Activated CD4-positive, alpha-beta T cell treated with anti-CD3 and anti-CD28 coated beads for 36 hours (primary cell): ENCODE results near the gene CUX1. TPM values are rescaled to one million over a fixed set of nuclear protein-coding genes. Genes with fewer than 3 reads are reported as not detected.

ENCODE experiments used
- ATAC-seq: fragments of 200-7000 bp; cut with Tn5 transposase; one replicate; pipeline ENCODE4 v1.10.0; 2021; ENCODE audit warnings: mild to moderate bottlenecking, moderate library complexity
- CTCF ChIA-PET: fragments of 350-600 bp; sonication (Branson Sonifier 250); formaldehyde crosslinking; loops from one replicate; lab custom pipeline; 2021; ENCODE audit warnings: antibody characterized with exemption; lab: Charles Lee
- POLR2A ChIA-PET: fragments of 350-600 bp; sonication (Branson Sonifier 250); formaldehyde crosslinking; loops from one replicate; lab custom pipeline; 2021; ENCODE audit warnings: antibody characterized with exemption, inconsistent platforms; lab: Charles Lee
- DNase-seq: peaks from one replicate; pipeline ENCODE4 v3.0.0-alpha.2; 2020
- H3K27ac Mint-ChIP-seq: one replicate; pipeline ENCODE4 v1.8.0; 2021; ENCODE audit warnings: mixed read lengths
- H3K27me3 Mint-ChIP-seq: one replicate; pipeline ENCODE4 v1.8.0; 2021; ENCODE audit warnings: mixed read lengths
- H3K36me3 Mint-ChIP-seq: one replicate; pipeline ENCODE4 v1.8.0; 2021; ENCODE audit warnings: low read depth, mixed read lengths
- H3K4me1 Mint-ChIP-seq: one replicate; pipeline ENCODE4 v1.8.0; 2021; ENCODE audit warnings: mixed read lengths
- H3K4me3 Mint-ChIP-seq: one replicate; pipeline ENCODE4 v1.8.0; 2021; ENCODE audit warnings: mild to moderate bottlenecking, moderate library complexity, mixed read lengths
- H3K9me3 Mint-ChIP-seq: one replicate; pipeline ENCODE4 v1.8.0; 2021; ENCODE audit warnings: low read depth, mixed read lengths
- intact Hi-C, 2 experiments: fragments of 100-400 bp; cut with DNase I in 1 of 2; cut with micrococcal nuclease in 1 of 2; formaldehyde crosslinking; loops; one replicate each; pipeline versions ENCODE4 v1.14.2 to v1.15.1; 2022 to 2024; cut with DNase I, micrococcal nuclease
- total RNA-seq, 2 experiments: library from RNA; stranded (reverse); gene quantifications; one replicate each; pipeline ENCODE4 v1.2.3, GENCODE V29; 2021

The CUX1 gene
- total RNA-seq, 2 experiments from 2014 or later, result 21.6 to 23.5 TPM

DNA sequence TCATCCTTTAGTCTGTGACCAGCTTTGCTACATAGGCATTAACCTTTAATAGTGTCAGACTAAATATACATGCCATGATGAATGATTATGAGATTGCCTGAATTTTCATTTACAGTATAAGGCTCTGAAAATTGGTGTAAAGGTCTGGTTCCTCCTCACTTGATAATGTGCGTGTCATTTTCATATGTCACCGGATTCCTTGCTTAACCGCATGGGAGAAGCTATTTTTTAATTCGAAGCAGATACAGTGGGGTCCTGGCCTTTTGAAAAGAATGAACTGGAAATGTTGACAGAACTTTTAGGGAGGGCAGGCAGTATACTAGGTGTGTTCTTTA lies 276.9 kb downstream of the CUX1 start:
- H3K36me3 Mint-ChIP-seq, result peaks cover 8% of the 10 kb centered on the region
- CTCF ChIA-PET, result interaction anchor here (0.5 to 0.8 kb wide), 2 partner anchors 34 to 253 kb away, joined by 3 read pairs; no protein-coding TSS in a partner anchor
- DNase-seq, result no peak
- peaks cover 5% of the 10 kb centered on the region for H3K9me3 Mint-ChIP-seq
- no peak for ATAC-seq
- no peak overlapping the region for H3K27ac Mint-ChIP-seq
- intact Hi-C loops, result no loop called here
- H3K4me3 Mint-ChIP-seq, result no peak overlapping the region
- no peaks in the 10 kb centered on the region for H3K4me1 Mint-ChIP-seq
- H3K27me3 Mint-ChIP-seq, result no peaks in the 10 kb centered on the region
- POLR2A ChIA-PET, result no interaction called here

DNA sequence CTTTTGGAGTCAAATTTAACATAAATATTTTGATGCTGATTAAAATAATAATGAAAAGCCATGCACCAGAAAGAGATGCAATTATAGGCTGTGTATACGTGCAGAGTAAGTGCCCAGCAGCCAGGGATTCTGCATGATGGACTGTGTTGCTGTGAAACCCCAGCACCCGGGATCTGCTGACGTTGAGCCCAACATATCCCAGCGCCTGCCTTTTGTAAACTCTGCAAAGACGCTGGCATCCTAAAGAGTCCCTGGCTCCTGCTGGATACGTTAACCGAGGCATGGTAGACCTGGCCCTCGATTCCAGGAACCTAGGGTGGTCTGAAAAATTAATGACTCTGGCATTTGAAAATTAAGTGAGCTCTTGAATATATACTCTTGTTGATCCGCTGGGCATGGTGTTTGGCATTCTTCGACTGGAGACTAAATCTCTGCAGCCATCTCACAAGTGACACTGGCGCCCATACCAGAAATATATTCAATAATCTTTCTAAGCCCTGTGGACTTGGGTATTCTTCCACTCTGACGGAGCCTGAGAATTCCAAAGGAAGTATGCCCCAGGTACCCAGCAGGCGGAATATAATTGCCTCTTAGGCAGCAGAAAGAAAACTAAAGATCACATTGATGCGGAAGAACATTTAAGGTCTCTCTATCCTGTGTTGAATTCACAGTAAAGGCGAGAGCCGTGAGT lies 278.0 kb downstream of the CUX1 start:
- CTCF ChIA-PET, result no interaction called here
- DNase-seq, result no peak

DNA sequence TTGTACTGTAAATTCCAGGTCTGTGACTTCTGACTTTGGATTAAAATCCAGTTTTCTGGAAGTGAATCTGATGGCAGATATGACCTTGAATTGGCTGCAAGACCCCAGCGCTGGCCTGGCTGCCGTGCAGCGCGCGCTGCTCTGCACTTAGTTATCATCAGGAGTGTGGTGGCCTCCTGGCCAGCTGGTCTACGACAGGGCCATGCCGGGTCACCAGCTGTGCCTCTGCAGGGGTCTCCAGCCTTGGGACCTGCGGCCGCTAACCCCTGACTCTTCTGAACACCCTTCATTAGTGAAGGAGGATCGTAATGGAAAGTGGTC lies 278.5 kb downstream of the CUX1 start:
- no peak for ATAC-seq
- H3K4me3 Mint-ChIP-seq, result no peak overlapping the region
- DNase-seq, result no peak
- peaks cover 2% of the 10 kb centered on the region for H3K36me3 Mint-ChIP-seq
- H3K4me1 Mint-ChIP-seq, result no peaks in the 10 kb centered on the region
- H3K27me3 Mint-ChIP-seq, result no peaks in the 10 kb centered on the region
- ChIA-PET CTCF (no interaction called here), POLR2A (no interaction called here)
- H3K27ac Mint-ChIP-seq, result no peak overlapping the region
- intact Hi-C loops, result no loop called here
- H3K9me3 Mint-ChIP-seq, result no peaks in the 10 kb centered on the region

More for the DNA sequence above, 278.0 kb downstream of the CUX1 start:
- peaks cover 2% of the 10 kb centered on the region for H3K36me3 Mint-ChIP-seq
- H3K9me3 Mint-ChIP-seq, result no peaks in the 10 kb centered on the region
- H3K4me3 Mint-ChIP-seq, result no peak overlapping the region
- POLR2A ChIA-PET, result no interaction called here
- no peak for ATAC-seq
- no peak overlapping the region for H3K27ac Mint-ChIP-seq
- no peaks in the 10 kb centered on the region for H3K4me1 Mint-ChIP-seq
- H3K27me3 Mint-ChIP-seq, result no peaks in the 10 kb centered on the region
- intact Hi-C loops, result no loop called here

DNA sequence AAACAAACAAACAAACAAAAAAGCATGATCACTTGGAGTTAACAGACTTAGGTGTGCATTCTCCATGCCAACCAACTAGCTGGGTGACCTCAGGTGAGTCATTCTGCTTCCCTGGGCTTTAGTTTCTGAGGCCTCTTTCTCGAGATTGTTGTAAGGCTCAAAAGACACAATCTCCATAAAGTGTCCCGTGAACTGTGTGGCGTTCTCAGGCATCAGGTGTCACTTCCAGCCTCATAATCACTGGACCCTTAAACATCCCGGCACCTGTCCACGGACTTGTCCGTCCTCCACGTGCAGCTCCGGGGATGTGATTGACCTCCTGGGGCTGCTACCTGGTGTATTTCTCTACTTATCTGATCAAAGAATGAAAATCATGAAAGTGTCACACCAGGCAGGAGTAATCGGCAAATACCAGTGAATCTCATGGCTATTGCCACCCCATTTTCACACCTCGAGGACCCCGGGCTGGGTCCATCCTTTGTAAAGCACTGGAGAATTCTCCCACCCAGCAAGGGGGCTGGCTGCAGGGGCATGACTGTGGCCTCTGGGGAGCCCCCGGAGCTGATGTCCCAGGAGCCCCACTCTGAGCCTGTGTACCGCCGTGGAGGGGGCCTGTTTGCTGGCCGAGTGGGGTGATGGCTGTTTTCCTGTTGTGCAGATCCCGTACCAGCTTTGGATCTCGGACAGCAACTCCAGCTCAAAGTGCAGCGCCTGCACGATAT lies 279.4 kb downstream of the CUX1 start:
- CTCF ChIA-PET, result no interaction called here
- Mint-ChIP-seq H3K27ac (no peak overlapping the region), H3K4me3 (no peak overlapping the region), H3K9me3 (no peaks in the 10 kb centered on the region), H3K36me3 (peaks cover 2% of the 10 kb centered on the region), H3K4me1 (no peaks in the 10 kb centered on the region), H3K27me3 (no peaks in the 10 kb centered on the region)
- ATAC-seq (no peak), DNase-seq (no peak)
- POLR2A ChIA-PET, result no interaction called here
- intact Hi-C loops, result no loop called here

DNA sequence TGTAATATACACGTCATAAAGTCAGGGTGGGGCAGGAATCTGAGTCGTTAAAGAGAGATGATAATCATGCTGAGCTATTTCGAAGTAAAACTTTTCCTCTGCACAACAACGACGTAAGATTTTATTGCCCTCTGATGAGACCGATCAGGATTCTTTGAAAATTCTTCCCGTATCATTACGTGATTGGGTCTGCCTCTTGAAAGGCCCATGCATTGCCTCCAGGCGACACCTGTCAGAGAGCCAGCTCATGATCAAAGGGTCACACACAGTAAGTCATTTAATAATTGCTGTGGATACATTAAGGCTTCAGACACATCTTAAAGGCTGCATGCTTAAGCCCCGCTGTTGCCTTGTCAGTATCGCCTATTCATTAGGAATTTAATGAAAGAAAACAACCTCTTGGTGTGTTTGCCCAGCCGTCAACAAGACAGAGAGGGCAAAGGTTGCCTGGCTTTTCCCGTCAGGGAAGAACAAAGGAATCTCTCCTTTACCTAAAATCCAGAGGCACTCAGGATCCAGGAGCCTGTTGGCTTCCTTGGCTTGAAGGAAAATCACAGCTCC lies 280.3 kb downstream of the CUX1 start:
- H3K9me3 Mint-ChIP-seq, result no peaks in the 10 kb centered on the region

DNA sequence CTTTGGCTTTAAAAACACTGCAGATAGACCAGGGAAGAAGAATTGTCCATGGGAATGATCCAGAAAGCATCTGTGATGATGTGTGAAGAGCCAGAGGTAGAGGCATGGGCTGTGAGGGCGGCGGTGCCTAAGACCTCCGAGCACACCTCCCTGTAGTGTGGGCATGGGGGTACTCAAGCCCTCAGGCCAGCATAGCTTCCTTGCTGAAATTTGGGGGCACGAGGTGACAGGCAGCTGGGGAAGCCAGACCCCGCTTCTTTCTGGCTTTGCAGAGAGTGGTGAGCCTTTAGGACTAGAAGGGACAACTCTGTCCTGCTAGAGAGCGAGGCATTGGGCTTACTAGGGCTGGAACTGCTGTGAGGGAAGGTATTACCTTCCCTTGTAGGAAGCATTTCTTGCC lies 281.6 kb downstream of the CUX1 start:
- POLR2A ChIA-PET, result no interaction called here
- no peaks in the 10 kb centered on the region for H3K27me3 Mint-ChIP-seq
- H3K4me1 Mint-ChIP-seq, result no peaks in the 10 kb centered on the region
- peaks cover 8% of the 10 kb centered on the region for H3K36me3 Mint-ChIP-seq
- intact Hi-C loops, result no loop called here
- ATAC-seq, result no peak
- CTCF ChIA-PET, result no interaction called here
- DNase-seq, result no peak
- no peaks in the 10 kb centered on the region for H3K9me3 Mint-ChIP-seq
- H3K4me3 Mint-ChIP-seq, result no peak overlapping the region
- H3K27ac Mint-ChIP-seq, result no peak overlapping the region

More for the DNA sequence above, 280.3 kb downstream of the CUX1 start:
- intact Hi-C loops, result no loop called here
- ChIA-PET POLR2A (no interaction called here), CTCF (no interaction called here)
- H3K4me1 Mint-ChIP-seq, result no peaks in the 10 kb centered on the region
- no peaks in the 10 kb centered on the region for H3K27me3 Mint-ChIP-seq
- no peak overlapping the region for H3K4me3 Mint-ChIP-seq
- H3K27ac Mint-ChIP-seq, result no peak overlapping the region
- no peak for ATAC-seq
- no peak for DNase-seq
- H3K36me3 Mint-ChIP-seq, result peaks cover 2% of the 10 kb centered on the region

DNA sequence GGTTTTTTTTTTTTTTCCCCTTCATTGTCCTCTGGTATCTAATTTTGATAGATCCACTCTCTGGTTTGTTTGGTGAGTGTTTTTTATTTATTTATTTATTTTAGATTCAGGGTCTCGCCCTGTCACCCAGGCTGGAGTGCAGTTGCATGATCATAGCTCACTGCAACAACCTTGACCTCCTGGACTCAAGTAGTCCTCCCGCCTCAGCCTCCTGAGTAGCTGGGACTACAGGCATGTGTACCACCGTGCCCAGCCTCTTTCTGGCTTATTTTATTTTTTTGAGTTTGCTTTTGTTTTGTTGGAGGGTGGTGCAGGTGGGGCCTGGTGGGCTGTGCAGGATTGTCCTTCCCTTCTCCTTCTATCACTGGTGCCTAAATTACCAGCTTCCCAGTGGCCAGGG lies 282.0 kb downstream of the CUX1 start:
- H3K4me1 Mint-ChIP-seq, result no peaks in the 10 kb centered on the region
- ChIA-PET CTCF (no interaction called here), POLR2A (no interaction called here)
- H3K27me3 Mint-ChIP-seq, result no peaks in the 10 kb centered on the region
- no peaks in the 10 kb centered on the region for H3K9me3 Mint-ChIP-seq
- no peak overlapping the region for H3K4me3 Mint-ChIP-seq
- DNase-seq (no peak), ATAC-seq (no peak)
- peaks cover 13% of the 10 kb centered on the region for H3K36me3 Mint-ChIP-seq
- no peak overlapping the region for H3K27ac Mint-ChIP-seq
- intact Hi-C loops, result no loop called here

DNA sequence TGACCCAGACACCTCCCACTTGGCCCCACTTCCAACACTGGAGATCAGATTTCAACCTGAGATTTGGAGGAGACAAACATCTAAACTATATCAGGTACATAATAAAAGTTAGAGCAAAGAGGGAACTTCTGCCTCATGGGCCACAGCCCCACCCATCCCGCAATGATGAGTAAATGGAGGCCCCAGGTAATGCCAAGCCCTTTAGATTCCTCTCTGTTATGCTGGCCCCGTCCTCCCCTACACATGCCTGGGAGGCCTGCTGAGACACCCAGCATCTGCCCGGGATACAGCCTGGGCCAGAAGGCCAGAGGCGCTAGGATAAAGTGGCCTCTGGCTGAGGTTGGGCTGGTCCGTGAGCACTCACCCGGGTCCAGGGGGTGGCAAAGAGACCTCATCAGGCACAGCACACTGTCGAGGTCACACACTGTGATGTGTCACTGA lies 283.7 kb downstream of the CUX1 start:
- intact Hi-C loops, result no loop called here
- Mint-ChIP-seq H3K27me3 (no peaks in the 10 kb centered on the region), H3K4me1 (no peaks in the 10 kb centered on the region), H3K9me3 (no peaks in the 10 kb centered on the region), H3K27ac (no peak overlapping the region), H3K4me3 (no peak overlapping the region), H3K36me3 (peaks cover 17% of the 10 kb centered on the region)
- DNase-seq, result no peak
- ChIA-PET POLR2A (no interaction called here), CTCF (no interaction called here)
- no peak for ATAC-seq

DNA sequence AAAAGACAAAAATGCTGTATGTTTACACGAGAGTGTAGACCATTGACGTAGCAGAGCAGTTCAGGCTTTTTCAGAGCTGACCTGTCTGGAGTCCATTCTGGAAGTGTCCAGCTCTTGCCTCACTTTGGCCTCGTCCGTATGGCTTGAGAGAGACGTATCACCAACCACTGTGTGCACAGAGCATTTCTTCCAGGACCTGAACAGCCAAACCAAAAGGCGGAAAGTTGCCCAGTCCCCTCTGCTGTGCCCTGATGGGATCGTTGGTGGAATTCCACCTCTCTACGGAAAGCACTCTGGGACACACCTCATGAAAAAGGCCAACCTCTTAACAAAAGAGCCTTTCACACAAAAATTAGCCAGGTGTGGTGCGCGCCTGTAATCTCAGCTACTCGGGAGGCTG lies 284.5 kb downstream of the CUX1 start:
- Mint-ChIP-seq H3K9me3 (no peaks in the 10 kb centered on the region), H3K4me1 (no peaks in the 10 kb centered on the region), H3K27me3 (no peaks in the 10 kb centered on the region), H3K27ac (no peak overlapping the region), H3K36me3 (peaks cover 20% of the 10 kb centered on the region), H3K4me3 (no peak overlapping the region)
- intact Hi-C loops, result no loop called here
- CTCF ChIA-PET, result no interaction called here
- no peak for DNase-seq
- POLR2A ChIA-PET, result no interaction called here
- ATAC-seq, result no peak

DNA sequence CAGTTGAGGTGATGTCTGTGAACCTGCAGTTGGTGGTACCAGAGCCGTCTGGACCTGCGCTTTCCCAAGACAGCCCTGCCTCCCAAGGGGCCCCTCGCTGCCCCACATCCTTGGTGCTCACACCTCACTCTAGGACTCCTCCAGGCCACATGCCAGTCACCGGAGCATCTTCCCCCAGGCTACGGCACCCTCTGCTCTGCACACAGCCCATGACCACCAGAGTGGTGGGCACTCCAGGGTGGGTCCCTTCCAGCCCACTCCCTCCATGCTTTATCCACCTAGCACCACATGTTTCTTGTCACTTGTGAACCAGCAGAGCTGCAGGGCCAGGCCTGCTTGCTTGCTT lies 285.6 kb downstream of the CUX1 start:
- Mint-ChIP-seq H3K9me3 (no peaks in the 10 kb centered on the region), H3K27ac (no peak overlapping the region), H3K4me3 (no peak overlapping the region), H3K36me3 (peaks cover 20% of the 10 kb centered on the region), H3K4me1 (no peaks in the 10 kb centered on the region), H3K27me3 (no peaks in the 10 kb centered on the region)
- POLR2A ChIA-PET, result no interaction called here
- CTCF ChIA-PET, result no interaction called here
- DNase-seq (no peak), ATAC-seq (no peak)
- intact Hi-C loops, result no loop called here

DNA sequence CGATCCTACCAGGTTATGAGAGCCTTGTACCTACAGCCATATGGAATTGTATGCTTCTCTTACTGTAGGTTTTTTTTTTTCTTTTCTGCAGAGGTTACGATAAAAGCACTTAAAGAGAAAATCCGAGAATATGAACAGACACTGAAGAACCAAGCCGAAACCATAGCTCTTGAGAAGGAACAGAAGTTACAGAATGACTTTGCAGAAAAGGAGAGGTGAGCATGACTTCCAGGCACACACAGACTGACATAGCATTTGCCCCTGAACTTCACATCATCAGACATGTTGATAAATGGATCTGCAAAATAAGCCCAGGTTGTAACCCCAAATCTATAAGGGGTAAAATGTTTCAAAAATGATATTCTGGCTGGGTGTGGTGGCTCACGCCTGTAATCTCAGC lies 286.8 kb downstream of the CUX1 start:
- Mint-ChIP-seq H3K4me3 (no peak overlapping the region), H3K4me1 (no peaks in the 10 kb centered on the region), H3K36me3 (peaks cover 18% of the 10 kb centered on the region), H3K27me3 (no peaks in the 10 kb centered on the region), H3K27ac (no peak overlapping the region), H3K9me3 (no peaks in the 10 kb centered on the region)
- ChIA-PET CTCF (no interaction called here), POLR2A (no interaction called here)
- intact Hi-C loops, result no loop called here
- DNase-seq (no peak), ATAC-seq (no peak)

DNA sequence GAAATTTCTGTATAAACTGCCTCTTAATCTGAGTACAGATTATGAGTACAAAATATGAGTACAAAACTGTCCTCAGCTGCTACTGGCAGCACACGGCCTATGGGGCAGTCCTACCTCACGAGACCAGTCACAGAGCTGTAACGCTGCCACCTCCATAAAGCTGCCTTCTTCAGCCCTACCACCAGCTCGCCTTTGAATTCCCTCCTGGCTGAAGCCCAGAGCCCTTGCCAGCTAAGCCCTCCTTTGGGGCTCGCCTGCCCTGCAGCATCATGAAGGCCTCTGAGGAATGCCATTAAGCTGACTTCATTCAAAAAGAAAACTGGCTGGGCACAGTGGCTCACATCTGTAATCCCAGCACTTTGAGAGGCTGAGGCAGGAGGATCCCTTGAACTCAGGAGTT lies 289.2 kb downstream of the CUX1 start:
- ATAC-seq (no peak), DNase-seq (no peak)
- ChIA-PET POLR2A (no interaction called here), CTCF (interaction anchor here (0.5 kb wide), 1 partner anchor 522 kb away, joined by 3 read pairs; no protein-coding TSS in a partner anchor)
- no peaks in the 10 kb centered on the region for H3K9me3 Mint-ChIP-seq
- no peaks in the 10 kb centered on the region for H3K4me1 Mint-ChIP-seq
- no peak overlapping the region for H3K27ac Mint-ChIP-seq
- peaks cover 18% of the 10 kb centered on the region for H3K36me3 Mint-ChIP-seq
- intact Hi-C loops, result no loop called here
- H3K4me3 Mint-ChIP-seq, result no peak overlapping the region
- no peaks in the 10 kb centered on the region for H3K27me3 Mint-ChIP-seq
